Ovary (tissue), 3 donors: Measurements from ENCODE around the gene AEBP2.

Source experiments
- POLR2A ChIP-seq: fragments of 450-650 bp; IDR thresholded peaks from one replicate; pipeline ENCODE4 v1.6.1; 2017; ENCODE audit warnings: antibody characterized with exemption, mild to moderate bottlenecking, moderate library complexity
- TF ChIP-seq, protein P1 (sequence below), 3 donors: fragments of 450-650 bp in 2 of 3; fragments of 200-600 bp in 1 of 3; IDR thresholded peaks; one replicate each; pipeline versions ENCODE4 v1.5.1 to v1.8.0; 2016 to 2022; ENCODE audit warnings: antibody characterized with exemption in 3 of 3, mild to moderate bottlenecking in 1 of 3
- donor health status: DM: no; HTN: no; CAD: no.

DNA sequence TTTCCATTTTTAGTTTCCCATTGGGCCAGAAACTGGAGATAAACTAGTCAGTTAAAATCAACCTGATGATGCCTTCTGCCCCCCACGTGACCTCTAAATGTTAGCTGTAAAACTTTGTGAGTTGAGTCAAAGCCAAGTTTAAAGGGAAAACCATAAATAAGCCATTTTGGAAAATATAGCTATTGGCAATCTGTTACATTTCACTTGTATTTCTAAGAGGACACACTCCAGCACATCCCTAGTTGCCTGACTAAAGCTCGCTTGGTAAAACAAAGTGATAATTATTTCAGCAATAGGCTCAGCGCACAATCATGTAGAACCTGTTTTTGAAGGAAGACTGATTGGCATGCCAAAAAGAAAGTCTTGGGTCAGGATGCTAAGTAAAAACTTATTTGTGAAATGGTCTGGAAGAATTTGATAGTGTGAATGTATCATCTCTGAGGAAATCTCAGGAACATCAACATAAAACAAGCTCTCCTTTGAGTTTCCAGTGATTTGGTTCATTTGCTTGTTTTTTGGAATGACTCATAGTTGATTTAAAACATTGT, 49.2 kb upstream of the AEBP2 start:
- TF ChIP-seq, protein P1, sequence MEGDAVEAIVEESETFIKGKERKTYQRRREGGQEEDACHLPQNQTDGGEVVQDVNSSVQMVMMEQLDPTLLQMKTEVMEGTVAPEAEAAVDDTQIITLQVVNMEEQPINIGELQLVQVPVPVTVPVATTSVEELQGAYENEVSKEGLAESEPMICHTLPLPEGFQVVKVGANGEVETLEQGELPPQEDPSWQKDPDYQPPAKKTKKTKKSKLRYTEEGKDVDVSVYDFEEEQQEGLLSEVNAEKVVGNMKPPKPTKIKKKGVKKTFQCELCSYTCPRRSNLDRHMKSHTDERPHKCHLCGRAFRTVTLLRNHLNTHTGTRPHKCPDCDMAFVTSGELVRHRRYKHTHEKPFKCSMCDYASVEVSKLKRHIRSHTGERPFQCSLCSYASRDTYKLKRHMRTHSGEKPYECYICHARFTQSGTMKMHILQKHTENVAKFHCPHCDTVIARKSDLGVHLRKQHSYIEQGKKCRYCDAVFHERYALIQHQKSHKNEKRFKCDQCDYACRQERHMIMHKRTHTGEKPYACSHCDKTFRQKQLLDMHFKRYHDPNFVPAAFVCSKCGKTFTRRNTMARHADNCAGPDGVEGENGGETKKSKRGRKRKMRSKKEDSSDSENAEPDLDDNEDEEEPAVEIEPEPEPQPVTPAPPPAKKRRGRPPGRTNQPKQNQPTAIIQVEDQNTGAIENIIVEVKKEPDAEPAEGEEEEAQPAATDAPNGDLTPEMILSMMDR (IDR thresholded peaks at IDR 0.05), result no peak
- TF ChIP-seq POLR2A, result no peak
